Activated naive CD4-positive, alpha-beta T cell (primary cell): Measurements from ENCODE around the gene SDSL.

ENCODE experiments used
- DNase-seq, 4 experiments: peaks; one replicate each; lab custom pipeline; 2025; lab: John Stamatoyannopoulos, UW

The SDSL gene

GRCh38 chr12:113422030-113422885 lies at the start of gene SDSL:
Gene SDSL (plus strand): TSS chr12:113422380. CDS start chr12:113427983, 5,603 bp downstream.
- DNase-seq = no peak

GRCh38 chr12:113373440-113373839 lies 48.7 kb upstream of the SDSL start:
- DNase-seq = no peak

- no peak for DNase-seq
These were observed 48.2 kb upstream of the SDSL start for GRCh38 chr12:113373969-113374368.

GRCh38 chr12:113374823-113375428 lies 47.3 kb upstream of the SDSL start:
- DNase-seq = no peak

GRCh38 chr12:113378291-113378690 lies 43.9 kb upstream of the SDSL start:
- DNase-seq = no peak

- DNase-seq = no peak
These were observed 41.0 kb upstream of the SDSL start for GRCh38 chr12:113381220-113381619.

- DNase-seq = no peak
These were observed 40.0 kb upstream of the SDSL start for GRCh38 chr12:113382206-113382605.

GRCh38 chr12:113384778-113385177 lies 37.4 kb upstream of the SDSL start:
- DNase-seq = no peak

GRCh38 chr12:113385282-113385882 lies 36.8 kb upstream of the SDSL start:
- no peak for DNase-seq

- DNase-seq = no peak
These were observed 35.2 kb upstream of the SDSL start for GRCh38 chr12:113386866-113387566.

- DNase-seq = no peak
These were observed 34.5 kb upstream of the SDSL start for GRCh38 chr12:113387631-113388030.

- no peak for DNase-seq
These were observed 33.8 kb upstream of the SDSL start for GRCh38 chr12:113388351-113388750.

- DNase-seq = no peak
These were observed 31.8 kb upstream of the SDSL start for GRCh38 chr12:113390064-113391043.

- no peak for DNase-seq
These were observed 31.0 kb upstream of the SDSL start for GRCh38 chr12:113391145-113391544.

- no peak for DNase-seq
These were observed 30.4 kb upstream of the SDSL start for GRCh38 chr12:113391650-113392337.

- DNase-seq = no peak
These were observed 29.7 kb upstream of the SDSL start for GRCh38 chr12:113392520-113392919.

- no peak for DNase-seq
These were observed 29.1 kb upstream of the SDSL start for GRCh38 chr12:113392988-113393579.

- no peak for DNase-seq
These were observed 28.4 kb upstream of the SDSL start for GRCh38 chr12:113393749-113394148.

GRCh38 chr12:113395119-113395518 lies 27.1 kb upstream of the SDSL start:
- no peak for DNase-seq

- DNase-seq = no peak
These were observed 26.0 kb upstream of the SDSL start for GRCh38 chr12:113396200-113396599.
